SH-SY5Y (cell line): Measurements from ENCODE around the gene SMCO1.

ENCODE experiments used
- GATA2 ChIP-seq: IDR thresholded peaks from 2 replicates; pipeline ENCODE4 v1.6.1; 2011; ENCODE audit warnings: mild to moderate bottlenecking, low read depth, low read length
- GATA3 ChIP-seq: IDR thresholded peaks from 2 replicates; pipeline ENCODE4 v1.6.1; 2011; ENCODE audit warnings: low read depth, mild to moderate bottlenecking, low read length, moderate library complexity

GRCh38 chr3:196555295-196555694 lies 40.1 kb upstream of the SMCO1 start:
- no peak for TF ChIP-seq GATA2
- no peak for TF ChIP-seq GATA3
